Frontal cortex (tissue), 4 donors: Measurements from ENCODE around the gene NAB1. TPM values are rescaled to one million over a fixed set of nuclear protein-coding genes. Genes with fewer than 3 reads are reported as not detected.
"Not testable (repeated sequence)": the region's sequence is repeated elsewhere in the genome, so short reads cannot be mapped to it uniquely, and the experiment has no call there.

Experiments used
- DNase-seq, 2 donors: peaks; one replicate each; pipeline ENCODE4 v3.0.0; 2012; ENCODE audit warnings: low spot score in 2 of 2
- FAIRE-seq: peaks from 2 replicates; lab custom pipeline; 2012; peaks lifted over from hg19 to GRCh38; lab: Jason Lieb, UNC
- total RNA-seq: library from RNA; depleted of rRNA; stranded (reverse); fragments of >200 nt; gene quantifications from one replicate; pipeline ENCODE4 v1.2.3, GENCODE V29; 2014
- donor health status: control.
- donor health status: control.
- donor health status: control.

NAB1 gene
- total RNA-seq, 1 donor from 2014 or later, result 57.5 TPM

GRCh38 chr2:190701586-190701985, 52.7 kb downstream of the NAB1 start:
- DNase-seq (no peak), FAIRE-seq (no peak)

- DNase-seq, result no peak
- no peak for FAIRE-seq
These were observed 56.4 kb downstream of the NAB1 start for GRCh38 chr2:190705280-190705679.

- DNase-seq, result no peak
- no peak for FAIRE-seq
These were observed 58.8 kb downstream of the NAB1 start for GRCh38 chr2:190707726-190708125.

- not testable (repeated sequence) for FAIRE-seq, DNase-seq
These were observed 59.8 kb downstream of the NAB1 start for GRCh38 chr2:190708650-190709049.

GRCh38 chr2:190711069-190711468, 62.2 kb downstream of the NAB1 start:
- no peak for FAIRE-seq
- no peak for DNase-seq

- FAIRE-seq (no peak), DNase-seq (no peak)
These were observed 64.6 kb downstream of the NAB1 start for GRCh38 chr2:190713471-190713870.

- DNase-seq, result no peak
- no peak for FAIRE-seq
These were observed 66.1 kb downstream of the NAB1 start for GRCh38 chr2:190714958-190715357.

- FAIRE-seq, result no peak
- DNase-seq, result no peak
These were observed 67.4 kb downstream of the NAB1 start for GRCh38 chr2:190716176-190716807.

- no peak for FAIRE-seq
These were observed 68.4 kb downstream of the NAB1 start for GRCh38 chr2:190717306-190717705.

GRCh38 chr2:190717764-190718651, 69.1 kb downstream of the NAB1 start:
- DNase-seq, result no peak

More at GRCh38 chr2:190717306-190717705, 68.4 kb downstream of the NAB1 start:
- no peak for DNase-seq

GRCh38 chr2:190718652-190719526, 70.0 kb downstream of the NAB1 start:
- no peak for DNase-seq
- FAIRE-seq, result no peak

More at GRCh38 chr2:190717764-190718651, 69.1 kb downstream of the NAB1 start:
- FAIRE-seq, result no peak

- DNase-seq (no peak), FAIRE-seq (no peak)
These were observed 71.4 kb downstream of the NAB1 start for GRCh38 chr2:190720276-190720675.

GRCh38 chr2:190720691-190721090, 71.8 kb downstream of the NAB1 start:
- DNase-seq, result no peak
- FAIRE-seq, result no peak

GRCh38 chr2:190722061-190722759, 73.3 kb downstream of the NAB1 start:
- DNase-seq, result no peak
- no peak for FAIRE-seq

- no peak for FAIRE-seq
- no peak for DNase-seq
These were observed 74.0 kb downstream of the NAB1 start for GRCh38 chr2:190722835-190723234.

GRCh38 chr2:190723397-190724090, 74.7 kb downstream of the NAB1 start:
- DNase-seq (no peak), FAIRE-seq (no peak)

GRCh38 chr2:190726255-190726654, 77.4 kb downstream of the NAB1 start:
- DNase-seq (no peak), FAIRE-seq (no peak)

GRCh38 chr2:190736355-190736754, 87.5 kb downstream of the NAB1 start:
- FAIRE-seq, result no peak
- DNase-seq, result no peak

GRCh38 chr2:190740449-190740848, 91.6 kb downstream of the NAB1 start:
- FAIRE-seq, result no peak
- no peak for DNase-seq
